HepG2 (cell line): ENCODE results near the gene PSD4. TPM values are rescaled to one million over a fixed set of nuclear protein-coding genes. Genes with fewer than 3 reads are reported as not detected.

ENCODE experiments used
- GLI4 ChIP-seq: sonication (generic); formaldehyde crosslinking; IDR thresholded peaks from 2 replicates; pipeline ENCODE4 v1.5.1; 2020; ENCODE audit warnings: missing genetic modification reagents, mild to moderate bottlenecking, moderate library complexity, borderline replicate concordance
- HDAC1 ChIP-seq: sonication (generic); formaldehyde crosslinking; IDR thresholded peaks from 2 replicates; pipeline ENCODE4 v1.5.1; 2020; ENCODE audit warnings: mild to moderate bottlenecking, missing genetic modification reagents
- HNRNPL ChIP-seq: fragments of 200-400 bp; formaldehyde crosslinking; IDR thresholded peaks from 2 replicates; pipeline ENCODE4 v1.6.1; 2017; ENCODE audit warnings: mild to moderate bottlenecking, low read depth, low read length
- KLF11 ChIP-seq: IDR thresholded peaks from 2 replicates; pipeline ENCODE4 v1.6.1; 2016; ENCODE audit warnings: missing compliant biosample characterization
- PITX1 ChIP-seq: sonication (generic); formaldehyde crosslinking; IDR thresholded peaks from 2 replicates; pipeline ENCODE4 v1.5.1; 2020; ENCODE audit warnings: mild to moderate bottlenecking, missing genetic modification reagents
- ZC3H4 ChIP-seq: sonication (generic); formaldehyde crosslinking; IDR thresholded peaks from 2 replicates; pipeline ENCODE4 v1.4.0; 2020; ENCODE audit warnings: missing genetic modification reagents, borderline replicate concordance
- ZNF232 ChIP-seq: sonication (generic); formaldehyde crosslinking; IDR thresholded peaks from 2 replicates; pipeline ENCODE4 v1.4.0; 2020; ENCODE audit warnings: missing genetic modification reagents, borderline replicate concordance
- ZNF557 ChIP-seq: sonication (generic); formaldehyde crosslinking; IDR thresholded peaks from 2 replicates; pipeline ENCODE4 v1.4.0; 2020; ENCODE audit warnings: missing genetic modification reagents
- ZSCAN30 ChIP-seq: sonication (generic); formaldehyde crosslinking; IDR thresholded peaks from 2 replicates; pipeline ENCODE4 v1.5.0; 2020; ENCODE audit warnings: mild to moderate bottlenecking, missing genetic modification reagents
- polyA plus RNA-seq, 8 experiments: library from polyadenylated mRNA; depleted of rRNA in 3 of 8; stranded (reverse) in 7 of 8; unstranded in 1 of 8; fragments of >200 nt; fragmentation: Illumina TruSeq in 4 of 8; extraction: Trizol in 4 of 8; gene quantifications; 2 replicates each; pipeline versions ENCODE4 v1.2.1 to v1.2.3, GENCODE V29; 2011 to 2016; ENCODE audit warnings: low read depth in 4 of 8, missing spikeins in 1 of 8, mixed read lengths in 1 of 8; ENCODE audit not compliant: insufficient read depth in 1 of 8
- total RNA-seq, 5 experiments: library from RNA; depleted of rRNA; stranded (reverse); fragments of >200 nt; fragmentation: Illumina TruSeq; extraction: Trizol; gene quantifications; 2 replicates each; pipeline ENCODE4 v1.2.3, GENCODE V29; 2016; ENCODE audit warnings: low read depth in 1 of 5
- TF ChIP-seq, protein P1 (sequence below): sonication (generic); formaldehyde crosslinking; IDR thresholded peaks from 2 replicates; pipeline ENCODE4 v1.5.1; 2020; ENCODE audit warnings: mild to moderate bottlenecking, missing genetic modification reagents, moderate library complexity
- TF ChIP-seq, protein P2 (sequence below): sonication (generic); formaldehyde crosslinking; IDR thresholded peaks from one replicate; pipeline ENCODE4 v1.5.1; 2020; ENCODE audit warnings: mild to moderate bottlenecking, missing genetic modification reagents; ENCODE audit errors: not compliant biosample characterization
- TF ChIP-seq, protein P3 (sequence below): sonication (generic); formaldehyde crosslinking; IDR thresholded peaks from 2 replicates; pipeline ENCODE4 v1.4.0; 2020; ENCODE audit warnings: mild to moderate bottlenecking, missing genetic modification reagents
- TF ChIP-seq, protein P4 (sequence below): IDR thresholded peaks from 2 replicates; pipeline ENCODE4 v1.6.1; 2018; ENCODE audit warnings: missing genetic modification reagents, mild to moderate bottlenecking, missing compliant biosample characterization

Gene PSD4
- total and polyA plus RNA-seq, 2 of the 13 experiments (the other 11 are each of a cell fraction or from before 2014, with no cell fraction given), result 5.8 to 9.4 TPM

DNA sequence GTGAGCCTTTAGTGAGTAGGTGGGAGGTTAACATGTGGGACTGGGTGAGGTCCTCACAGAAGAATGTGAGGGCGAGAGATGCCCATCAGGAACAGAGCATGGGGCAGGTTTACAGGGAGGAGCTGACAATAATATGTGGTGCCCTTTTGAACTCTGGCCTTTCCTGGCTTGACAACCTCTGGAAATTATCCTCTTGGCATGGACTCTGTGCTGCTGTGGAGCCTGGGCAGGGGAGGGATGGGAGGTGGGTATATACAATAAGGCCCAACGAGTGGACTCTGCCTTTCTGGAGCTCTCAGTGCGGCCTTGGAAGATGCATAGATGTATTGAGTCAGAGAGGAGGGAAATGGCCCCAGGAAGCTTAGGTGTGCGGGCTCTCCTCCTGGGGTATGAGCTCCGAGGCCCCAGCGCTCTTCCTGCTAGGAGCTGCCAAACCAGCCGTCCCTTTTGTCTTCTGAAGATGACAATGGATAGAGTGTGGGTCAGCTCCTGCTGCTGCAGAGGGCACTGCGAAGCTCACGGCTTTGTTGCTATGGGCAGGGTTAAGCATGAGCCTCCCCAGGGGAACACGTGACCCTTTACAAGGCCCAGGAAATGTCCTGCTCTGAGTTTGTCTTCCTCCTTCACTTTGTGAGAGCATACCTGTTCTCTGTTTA, 8.7 kb upstream of the PSD4 start (continued):
- TF ChIP-seq, protein P1, sequence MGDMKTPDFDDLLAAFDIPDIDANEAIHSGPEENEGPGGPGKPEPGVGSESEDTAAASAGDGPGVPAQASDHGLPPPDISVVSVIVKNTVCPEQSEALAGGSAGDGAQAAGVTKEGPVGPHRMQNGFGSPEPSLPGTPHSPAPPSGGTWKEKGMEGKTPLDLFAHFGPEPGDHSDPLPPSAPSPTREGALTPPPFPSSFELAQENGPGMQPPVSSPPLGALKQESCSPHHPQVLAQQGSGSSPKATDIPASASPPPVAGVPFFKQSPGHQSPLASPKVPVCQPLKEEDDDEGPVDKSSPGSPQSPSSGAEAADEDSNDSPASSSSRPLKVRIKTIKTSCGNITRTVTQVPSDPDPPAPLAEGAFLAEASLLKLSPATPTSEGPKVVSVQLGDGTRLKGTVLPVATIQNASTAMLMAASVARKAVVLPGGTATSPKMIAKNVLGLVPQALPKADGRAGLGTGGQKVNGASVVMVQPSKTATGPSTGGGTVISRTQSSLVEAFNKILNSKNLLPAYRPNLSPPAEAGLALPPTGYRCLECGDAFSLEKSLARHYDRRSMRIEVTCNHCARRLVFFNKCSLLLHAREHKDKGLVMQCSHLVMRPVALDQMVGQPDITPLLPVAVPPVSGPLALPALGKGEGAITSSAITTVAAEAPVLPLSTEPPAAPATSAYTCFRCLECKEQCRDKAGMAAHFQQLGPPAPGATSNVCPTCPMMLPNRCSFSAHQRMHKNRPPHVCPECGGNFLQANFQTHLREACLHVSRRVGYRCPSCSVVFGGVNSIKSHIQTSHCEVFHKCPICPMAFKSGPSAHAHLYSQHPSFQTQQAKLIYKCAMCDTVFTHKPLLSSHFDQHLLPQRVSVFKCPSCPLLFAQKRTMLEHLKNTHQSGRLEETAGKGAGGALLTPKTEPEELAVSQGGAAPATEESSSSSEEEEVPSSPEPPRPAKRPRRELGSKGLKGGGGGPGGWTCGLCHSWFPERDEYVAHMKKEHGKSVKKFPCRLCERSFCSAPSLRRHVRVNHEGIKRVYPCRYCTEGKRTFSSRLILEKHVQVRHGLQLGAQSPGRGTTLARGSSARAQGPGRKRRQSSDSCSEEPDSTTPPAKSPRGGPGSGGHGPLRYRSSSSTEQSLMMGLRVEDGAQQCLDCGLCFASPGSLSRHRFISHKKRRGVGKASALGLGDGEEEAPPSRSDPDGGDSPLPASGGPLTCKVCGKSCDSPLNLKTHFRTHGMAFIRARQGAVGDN (CRISPR knock-in tag), result peak; percentile 82
- no peak for TF ChIP-seq ZNF557 (CRISPR knock-in tag)
- no peak for TF ChIP-seq ZSCAN30
- TF ChIP-seq GLI4 (CRISPR knock-in tag), result no peak
- TF ChIP-seq PITX1, result 0 out of 2 replicates have a peak, but pooled peaks have one; percentile 34
- TF ChIP-seq HNRNPL, result 0 out of 2 replicates have a peak, but pooled peaks have one; percentile 35
- TF ChIP-seq ZNF232 (CRISPR knock-in tag), result no peak
- TF ChIP-seq, protein P2, sequence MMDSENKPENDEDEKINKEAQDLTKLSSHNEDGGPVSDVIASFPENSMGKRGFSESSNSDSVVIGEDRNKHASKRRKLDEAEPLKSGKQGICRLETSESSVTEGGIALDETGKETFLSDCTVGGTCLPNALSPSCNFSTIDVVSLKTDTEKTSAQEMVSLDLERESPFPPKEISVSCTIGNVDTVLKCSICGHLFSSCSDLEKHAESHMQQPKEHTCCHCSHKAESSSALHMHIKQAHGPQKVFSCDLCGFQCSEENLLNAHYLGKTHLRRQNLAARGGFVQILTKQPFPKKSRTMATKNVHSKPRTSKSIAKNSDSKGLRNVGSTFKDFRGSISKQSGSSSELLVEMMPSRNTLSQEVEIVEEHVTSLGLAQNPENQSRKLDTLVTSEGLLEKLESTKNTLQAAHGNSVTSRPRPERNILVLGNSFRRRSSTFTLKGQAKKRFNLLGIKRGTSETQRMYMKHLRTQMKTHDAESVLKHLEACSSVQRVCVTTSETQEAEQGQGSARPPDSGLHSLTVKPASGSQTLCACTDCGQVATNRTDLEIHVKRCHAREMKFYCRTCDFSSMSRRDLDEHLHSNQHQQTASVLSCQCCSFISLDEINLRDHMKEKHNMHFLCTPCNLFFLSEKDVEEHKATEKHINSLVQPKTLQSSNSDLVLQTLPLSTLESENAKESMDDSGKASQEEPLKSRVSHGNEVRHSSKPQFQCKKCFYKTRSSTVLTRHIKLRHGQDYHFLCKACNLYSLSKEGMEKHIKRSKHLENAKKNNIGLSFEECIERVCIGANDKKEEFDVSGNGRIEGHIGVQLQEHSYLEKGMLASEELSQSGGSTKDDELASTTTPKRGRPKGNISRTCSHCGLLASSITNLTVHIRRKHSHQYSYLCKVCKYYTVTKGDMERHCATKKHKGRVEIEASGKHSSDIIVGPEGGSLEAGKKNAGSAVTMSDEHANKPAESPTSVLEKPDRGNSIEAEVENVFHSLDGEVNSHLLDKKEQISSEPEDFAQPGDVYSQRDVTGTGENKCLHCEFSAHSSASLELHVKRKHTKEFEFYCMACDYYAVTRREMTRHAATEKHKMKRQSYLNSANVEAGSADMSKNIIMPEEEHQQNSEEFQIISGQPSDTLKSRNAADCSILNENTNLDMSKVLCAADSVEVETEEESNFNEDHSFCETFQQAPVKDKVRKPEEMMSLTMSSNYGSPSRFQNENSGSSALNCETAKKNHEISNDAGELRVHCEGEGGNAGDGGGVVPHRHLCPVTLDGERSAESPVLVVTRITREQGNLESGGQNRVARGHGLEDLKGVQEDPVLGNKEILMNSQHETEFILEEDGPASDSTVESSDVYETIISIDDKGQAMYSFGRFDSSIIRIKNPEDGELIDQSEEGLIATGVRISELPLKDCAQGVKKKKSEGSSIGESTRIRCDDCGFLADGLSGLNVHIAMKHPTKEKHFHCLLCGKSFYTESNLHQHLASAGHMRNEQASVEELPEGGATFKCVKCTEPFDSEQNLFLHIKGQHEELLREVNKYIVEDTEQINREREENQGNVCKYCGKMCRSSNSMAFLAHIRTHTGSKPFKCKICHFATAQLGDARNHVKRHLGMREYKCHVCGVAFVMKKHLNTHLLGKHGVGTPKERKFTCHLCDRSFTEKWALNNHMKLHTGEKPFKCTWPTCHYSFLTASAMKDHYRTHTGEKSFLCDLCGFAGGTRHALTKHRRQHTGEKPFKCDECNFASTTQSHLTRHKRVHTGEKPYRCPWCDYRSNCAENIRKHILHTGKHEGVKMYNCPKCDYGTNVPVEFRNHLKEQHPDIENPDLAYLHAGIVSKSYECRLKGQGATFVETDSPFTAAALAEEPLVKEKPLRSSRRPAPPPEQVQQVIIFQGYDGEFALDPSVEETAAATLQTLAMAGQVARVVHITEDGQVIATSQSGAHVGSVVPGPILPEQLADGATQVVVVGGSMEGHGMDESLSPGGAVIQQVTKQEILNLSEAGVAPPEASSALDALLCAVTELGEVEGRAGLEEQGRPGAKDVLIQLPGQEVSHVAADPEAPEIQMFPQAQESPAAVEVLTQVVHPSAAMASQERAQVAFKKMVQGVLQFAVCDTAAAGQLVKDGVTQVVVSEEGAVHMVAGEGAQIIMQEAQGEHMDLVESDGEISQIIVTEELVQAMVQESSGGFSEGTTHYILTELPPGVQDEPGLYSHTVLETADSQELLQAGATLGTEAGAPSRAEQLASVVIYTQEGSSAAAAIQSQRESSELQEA (CRISPR knock-in tag), result no peak
- no peak for TF ChIP-seq ZC3H4
- TF ChIP-seq HDAC1 (CRISPR knock-in tag), result peak; percentile 76
- TF ChIP-seq, protein P3, sequence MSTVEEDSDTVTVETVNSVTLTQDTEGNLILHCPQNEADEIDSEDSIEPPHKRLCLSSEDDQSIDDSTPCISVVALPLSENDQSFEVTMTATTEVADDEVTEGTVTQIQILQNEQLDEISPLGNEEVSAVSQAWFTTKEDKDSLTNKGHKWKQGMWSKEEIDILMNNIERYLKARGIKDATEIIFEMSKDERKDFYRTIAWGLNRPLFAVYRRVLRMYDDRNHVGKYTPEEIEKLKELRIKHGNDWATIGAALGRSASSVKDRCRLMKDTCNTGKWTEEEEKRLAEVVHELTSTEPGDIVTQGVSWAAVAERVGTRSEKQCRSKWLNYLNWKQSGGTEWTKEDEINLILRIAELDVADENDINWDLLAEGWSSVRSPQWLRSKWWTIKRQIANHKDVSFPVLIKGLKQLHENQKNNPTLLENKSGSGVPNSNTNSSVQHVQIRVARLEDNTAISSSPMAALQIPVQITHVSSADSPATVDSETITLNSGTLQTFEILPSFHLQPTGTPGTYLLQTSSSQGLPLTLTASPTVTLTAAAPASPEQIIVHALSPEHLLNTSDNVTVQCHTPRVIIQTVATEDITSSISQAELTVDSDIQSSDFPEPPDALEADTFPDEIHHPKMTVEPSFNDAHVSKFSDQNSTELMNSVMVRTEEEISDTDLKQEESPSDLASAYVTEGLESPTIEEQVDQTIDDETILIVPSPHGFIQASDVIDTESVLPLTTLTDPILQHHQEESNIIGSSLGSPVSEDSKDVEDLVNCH (CRISPR knock-in tag), result no peak
- TF ChIP-seq, protein P4, sequence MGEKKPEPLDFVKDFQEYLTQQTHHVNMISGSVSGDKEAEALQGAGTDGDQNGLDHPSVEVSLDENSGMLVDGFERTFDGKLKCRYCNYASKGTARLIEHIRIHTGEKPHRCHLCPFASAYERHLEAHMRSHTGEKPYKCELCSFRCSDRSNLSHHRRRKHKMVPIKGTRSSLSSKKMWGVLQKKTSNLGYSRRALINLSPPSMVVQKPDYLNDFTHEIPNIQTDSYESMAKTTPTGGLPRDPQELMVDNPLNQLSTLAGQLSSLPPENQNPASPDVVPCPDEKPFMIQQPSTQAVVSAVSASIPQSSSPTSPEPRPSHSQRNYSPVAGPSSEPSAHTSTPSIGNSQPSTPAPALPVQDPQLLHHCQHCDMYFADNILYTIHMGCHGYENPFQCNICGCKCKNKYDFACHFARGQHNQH (CRISPR knock-in tag), result peak; percentile 30; the same call in 1 of the 2 replicates
- TF ChIP-seq KLF11 (CRISPR knock-in tag), result 0 out of 2 replicates have a peak, but pooled peaks have one; percentile 60
